HG03108 (cell line): Measurements from ENCODE around the gene FAM193A.
"Not testable (repeated sequence)": the region's sequence is repeated elsewhere in the genome, so short reads cannot be mapped to it uniquely, and the experiment has no call there.

Source experiments
- ATAC-seq: cut with Tn5 transposase; IDR thresholded peaks from one replicate; pipeline ENCODE4 v1.9.1; 2021; ENCODE audit warnings: moderate library complexity; ENCODE audit not compliant: unreplicated experiment

FAM193A gene

DNA sequence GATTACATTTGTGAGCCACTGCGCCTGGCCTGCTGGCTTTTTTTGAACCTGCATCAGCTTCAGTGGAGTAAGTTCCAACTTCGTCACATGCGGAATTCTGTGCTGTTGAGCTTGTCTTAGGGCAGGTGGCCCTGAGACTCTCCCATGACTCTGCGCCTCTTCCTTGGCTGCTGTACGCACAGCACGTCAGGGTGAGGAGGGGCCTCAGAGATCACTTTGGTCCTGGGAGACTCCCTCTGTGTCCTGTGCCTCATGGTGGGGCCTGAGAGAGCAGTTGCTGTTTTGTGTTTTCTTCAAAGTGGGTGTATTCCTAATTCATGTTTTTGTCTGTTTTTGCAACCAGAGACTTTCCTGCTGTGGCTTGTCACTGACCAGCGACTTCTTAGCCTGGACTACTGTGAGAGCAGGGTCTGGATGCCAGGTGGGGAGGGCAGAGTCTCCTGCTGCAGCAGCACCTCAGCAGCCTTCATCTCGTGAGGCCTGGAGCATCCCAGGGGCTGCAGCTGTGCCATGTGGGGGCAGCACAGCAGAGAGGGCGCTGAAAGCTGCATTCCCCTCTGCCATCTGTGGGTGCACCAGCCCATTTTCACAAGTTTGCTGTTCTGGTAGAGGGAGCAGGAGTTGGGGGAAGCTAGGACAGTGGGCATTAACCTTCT, 111.8 kb downstream of the FAM193A start:
- no peak for ATAC-seq

GRCh38 chr4:2649604-2650114, 113.2 kb downstream of the FAM193A start:
- no peak for ATAC-seq

GRCh38 chr4:2650276-2650675, 113.8 kb downstream of the FAM193A start:
- ATAC-seq, result no peak

- no peak for ATAC-seq
Observed at GRCh38 chr4:2651546-2651945, 115.1 kb downstream of the FAM193A start.

DNA sequence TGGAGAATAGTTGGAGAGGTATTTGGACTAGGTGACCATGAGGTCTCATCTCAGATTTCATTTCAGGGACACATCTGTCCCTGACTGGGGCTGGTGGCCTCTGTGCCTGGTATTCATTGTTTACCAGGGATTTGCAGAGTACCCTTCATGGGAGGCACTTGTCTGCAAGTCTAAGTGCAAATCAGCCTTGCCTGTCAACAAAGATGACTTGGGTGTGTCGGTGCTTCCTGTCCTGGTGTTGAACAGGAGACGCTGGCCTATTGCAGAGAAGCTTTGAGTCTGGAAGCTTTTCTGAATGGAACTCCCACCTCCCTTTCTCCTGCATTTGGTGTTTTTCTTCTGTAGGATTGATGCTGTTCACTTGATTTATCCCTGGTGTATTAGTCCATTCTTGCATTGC, 115.6 kb downstream of the FAM193A start:
- no peak for ATAC-seq

DNA sequence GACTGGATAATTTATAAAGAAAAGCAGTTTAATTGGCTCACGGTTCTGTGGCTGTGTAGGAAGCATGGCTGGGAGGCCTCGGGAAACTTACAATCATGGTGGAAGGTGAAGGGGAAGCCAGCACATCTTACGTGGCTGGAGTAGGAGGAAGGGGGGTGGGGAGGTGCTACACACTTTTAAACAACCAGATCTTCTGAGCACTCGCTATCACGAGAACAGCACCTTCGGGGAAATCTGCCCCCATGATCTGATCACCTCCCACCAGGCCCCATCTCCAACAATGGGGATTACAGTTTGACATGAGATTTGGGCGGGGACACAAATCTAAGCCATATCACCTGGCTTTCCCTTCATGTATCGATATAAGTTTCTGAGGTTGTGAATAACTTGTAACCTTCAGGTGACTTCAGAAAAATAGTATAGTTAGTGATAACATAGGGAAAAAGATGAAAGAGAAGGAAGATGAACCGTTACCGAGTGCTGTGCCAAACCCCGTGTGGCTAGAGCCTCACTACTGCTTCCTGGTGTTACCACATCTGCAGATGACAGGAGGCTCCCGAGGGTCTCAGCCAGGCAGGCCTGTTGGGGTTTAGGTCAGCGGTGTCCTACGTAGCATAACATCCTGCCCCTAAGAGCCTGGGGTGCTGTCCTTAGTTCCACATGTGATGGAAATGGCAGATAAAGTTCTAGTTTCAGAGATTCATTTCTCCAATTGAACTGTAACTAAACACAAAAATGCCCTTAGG, 116.1 kb downstream of the FAM193A start:
- ATAC-seq, result no peak

DNA sequence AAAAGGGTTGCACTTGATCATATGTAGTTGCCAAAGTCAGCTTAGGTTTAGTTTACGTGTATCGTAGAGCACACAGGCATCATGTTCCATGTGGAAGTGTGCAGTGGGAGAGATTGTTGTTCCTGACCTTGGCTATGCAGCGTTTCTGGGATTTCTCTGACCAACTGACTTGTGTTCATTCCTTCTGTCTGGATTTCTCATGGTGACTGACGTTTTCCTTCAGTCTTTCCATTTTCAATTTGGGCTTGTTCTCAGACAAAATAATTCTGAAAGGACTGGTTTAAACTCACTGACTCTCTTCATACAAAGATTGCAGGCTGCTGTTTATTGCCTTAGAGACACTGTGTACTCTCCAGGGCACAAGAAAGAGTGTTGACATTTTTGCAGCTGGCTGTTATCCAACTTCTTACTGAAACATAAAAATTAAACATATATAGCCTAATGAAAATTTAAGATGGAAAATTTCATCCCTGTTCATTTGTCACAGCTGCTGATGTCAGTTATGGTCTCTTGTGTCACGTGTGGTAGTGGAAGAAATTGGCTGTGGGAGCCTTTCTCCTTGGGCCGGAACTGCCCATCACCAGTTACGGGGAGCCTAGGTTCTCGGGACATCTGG, 124.3 kb downstream of the FAM193A start:
- ATAC-seq, result no peak

DNA sequence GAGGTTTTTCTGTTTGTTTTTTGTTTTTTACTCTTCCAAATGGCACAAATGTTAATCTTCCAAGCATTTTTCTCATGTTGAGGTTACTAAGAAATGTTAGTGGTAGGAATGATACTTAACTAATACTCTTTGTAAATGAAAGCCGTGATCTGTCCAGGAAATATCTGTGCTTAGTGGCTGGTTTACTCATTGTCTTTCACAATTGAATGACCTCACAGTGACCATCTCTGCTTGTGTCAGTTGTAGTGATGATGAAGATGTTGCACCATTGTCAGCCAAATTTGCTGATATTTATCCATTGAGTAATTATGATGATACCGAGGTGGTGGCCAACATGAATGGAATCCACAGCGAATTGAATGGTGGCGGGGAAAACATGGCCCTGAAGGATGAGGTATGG, 126.2 kb downstream of the FAM193A start:
- no peak for ATAC-seq

DNA sequence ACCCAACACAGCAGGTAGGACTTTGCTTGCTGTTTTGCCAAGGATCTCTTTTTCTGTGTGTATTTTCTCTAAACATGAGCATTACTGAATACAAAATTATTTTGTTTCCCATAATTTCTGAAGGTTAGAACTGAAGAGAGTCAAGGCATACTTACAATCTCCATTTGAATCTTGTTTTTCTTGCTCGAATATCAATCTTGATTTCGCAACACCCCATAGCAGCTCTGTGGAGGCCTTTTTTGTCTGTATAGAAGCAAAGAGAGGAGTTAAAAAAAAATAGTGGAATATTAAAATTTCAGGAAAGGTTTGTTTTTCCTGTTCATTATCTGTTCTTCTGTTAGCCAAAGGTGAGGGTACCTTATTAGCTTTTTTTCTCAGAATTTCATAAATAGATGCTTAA, 126.8 kb downstream of the FAM193A start:
- ATAC-seq, result no peak

GRCh38 chr4:2666722-2667247, 130.3 kb downstream of the FAM193A start:
- no peak for ATAC-seq

GRCh38 chr4:2667428-2667827, 131.0 kb downstream of the FAM193A start:
- no peak for ATAC-seq

- no peak for ATAC-seq
Observed at GRCh38 chr4:2671267-2671895, 134.9 kb downstream of the FAM193A start.

DNA sequence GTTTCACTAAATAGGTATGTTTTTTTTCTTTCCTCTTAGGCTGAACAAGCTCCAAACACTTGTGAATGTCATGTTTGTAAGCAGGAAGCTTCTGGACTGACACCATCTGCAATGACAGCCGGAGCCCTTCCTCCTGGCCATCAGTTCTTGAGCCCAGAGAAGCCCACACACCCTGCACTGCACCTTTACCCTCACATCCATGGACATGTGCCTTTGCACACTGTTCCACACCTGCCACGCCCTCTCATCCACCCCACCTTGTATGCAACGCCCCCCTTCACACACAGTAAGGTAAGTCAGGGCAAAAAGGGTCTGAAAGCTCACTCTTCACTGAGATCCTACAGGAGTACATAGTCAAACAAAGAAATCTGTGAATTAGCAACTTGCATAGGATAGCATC, 135.6 kb downstream of the FAM193A start:
- ATAC-seq, result no peak

DNA sequence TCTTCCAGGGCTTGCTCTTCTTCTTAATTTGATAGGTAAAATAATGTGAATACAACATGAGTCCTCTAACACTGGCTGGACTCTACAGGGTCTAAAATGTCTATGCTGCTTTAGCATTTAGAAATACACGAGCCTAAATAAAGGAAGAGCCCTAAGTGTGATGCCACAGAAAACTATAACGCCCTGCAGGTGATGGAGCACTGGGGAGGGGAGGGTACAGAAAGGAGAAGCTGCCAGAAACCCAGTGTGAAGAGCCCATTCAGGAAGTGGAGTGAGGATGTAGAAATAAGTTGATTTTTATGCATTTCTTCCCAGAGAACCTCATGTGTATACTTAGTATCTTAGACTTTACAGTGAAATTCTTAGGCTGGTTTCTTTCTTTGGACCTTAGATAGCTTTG, 136.3 kb downstream of the FAM193A start:
- ATAC-seq, result no peak

DNA sequence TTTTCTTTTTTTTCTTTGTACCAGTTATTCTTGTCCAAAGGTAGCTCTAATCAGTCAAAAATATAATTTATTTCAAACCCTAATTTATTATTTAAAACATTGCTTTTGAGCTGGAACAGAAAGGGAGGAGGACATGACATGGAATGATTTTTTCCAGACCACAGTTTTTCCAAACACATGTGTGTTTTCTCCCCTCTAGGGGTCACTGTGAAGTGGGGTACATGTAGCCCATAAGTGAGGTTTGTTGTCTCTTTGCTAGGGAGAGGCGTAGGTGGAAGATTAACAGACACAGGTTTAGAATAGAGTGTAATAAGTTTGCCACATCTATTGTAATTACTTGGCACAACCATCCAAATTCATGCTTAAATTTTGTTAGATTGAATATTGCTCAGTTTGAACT, 136.7 kb downstream of the FAM193A start:
- ATAC-seq, result no peak

GRCh38 chr4:2679762-2680161, 143.3 kb downstream of the FAM193A start:
- not testable (repeated sequence) for ATAC-seq

DNA sequence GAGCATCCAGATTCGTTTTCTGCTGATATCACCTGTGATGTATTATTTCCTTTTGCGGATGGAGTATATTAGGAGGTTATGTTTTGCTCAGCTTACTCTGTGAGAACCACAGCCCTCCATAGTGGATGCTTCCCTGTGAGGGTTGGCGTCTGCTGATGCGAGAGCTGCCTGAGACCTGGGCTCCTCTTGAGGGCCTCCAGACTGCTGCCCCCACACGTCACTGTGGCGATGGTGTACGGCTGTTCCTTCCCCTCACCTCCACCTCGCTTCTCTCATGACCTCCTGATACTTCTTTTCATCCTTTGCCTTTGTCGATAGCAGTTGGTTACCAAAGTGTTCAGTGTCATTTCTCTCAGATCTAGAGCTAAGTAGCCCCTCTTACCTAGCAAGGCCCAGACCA, 148.0 kb downstream of the FAM193A start:
- no peak for ATAC-seq

DNA sequence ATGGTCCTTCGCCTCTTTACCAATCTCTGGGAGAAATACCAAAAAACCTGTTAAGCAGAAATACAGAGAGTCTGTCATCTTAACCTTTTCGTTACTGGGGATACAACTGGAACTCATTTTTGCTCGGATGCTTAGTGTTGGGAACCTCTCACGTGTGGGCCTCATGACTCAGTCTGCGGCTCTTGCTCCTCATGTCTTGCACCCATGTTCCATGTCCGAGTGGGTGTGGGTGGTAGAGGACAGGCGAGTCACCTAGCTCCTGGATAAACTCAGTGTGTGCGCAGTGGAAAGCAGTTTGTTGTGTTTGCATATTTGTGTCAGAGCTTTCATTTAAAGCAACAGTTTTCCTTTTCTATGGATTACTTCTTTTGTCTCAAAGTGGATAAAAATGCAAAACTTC, 149.1 kb downstream of the FAM193A start:
- ATAC-seq, result no peak

DNA sequence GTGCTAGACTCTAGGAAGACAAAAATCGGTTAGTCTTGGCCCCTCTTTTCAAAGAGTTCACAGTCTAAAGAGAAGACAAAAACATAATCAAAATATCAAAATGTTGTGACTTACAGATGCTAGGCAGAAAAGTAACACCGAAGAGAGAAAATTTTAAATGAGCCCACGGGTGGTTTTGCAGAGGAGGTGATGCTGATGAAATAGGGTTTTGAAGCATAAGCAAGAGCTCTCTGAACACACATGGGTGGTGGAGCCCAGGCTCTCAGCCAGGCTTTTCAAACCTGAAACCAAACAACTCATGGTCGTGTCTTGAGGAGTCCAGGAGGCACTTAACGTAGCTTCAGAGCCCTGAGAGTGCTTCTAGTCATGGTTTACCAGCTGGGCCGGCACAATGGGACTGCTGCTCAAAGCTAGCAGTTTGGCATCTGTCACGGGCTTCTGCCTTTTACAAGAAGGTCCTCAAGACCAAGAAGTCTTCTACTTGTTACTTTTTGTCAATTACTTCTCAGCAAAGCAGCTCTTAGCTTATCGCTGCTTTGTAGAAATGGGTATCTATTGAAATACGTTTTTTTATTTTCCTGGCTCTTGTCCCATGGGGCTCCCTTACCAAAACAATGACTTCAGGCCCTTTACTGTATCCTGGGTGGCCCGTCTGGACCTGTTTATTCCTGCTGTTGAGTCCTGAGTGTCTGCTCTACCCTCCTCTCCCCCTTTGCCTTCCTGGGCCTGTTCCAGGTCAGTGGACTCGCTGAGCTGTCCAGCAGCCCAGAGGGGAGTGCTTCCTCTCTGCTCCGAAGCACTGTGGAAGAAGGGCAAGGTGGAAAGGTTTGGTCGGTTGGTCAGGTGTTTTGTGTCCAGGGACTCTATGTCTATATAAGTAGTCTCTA, 150.2 kb downstream of the FAM193A start:
- no peak for ATAC-seq

- ATAC-seq, result no peak
Observed at GRCh38 chr4:2688281-2688680, 151.8 kb downstream of the FAM193A start.
